A549 (cell line): Measurements from ENCODE around the gene CC2D2A. TPM values are rescaled to one million over a fixed set of nuclear protein-coding genes. Genes with fewer than 3 reads are reported as not detected.

ENCODE experiments used
- ATAC-seq, 2 experiments: fragments of 200-7000 bp in 1 of 2; fragments of >200 bp in 1 of 2; cut with Nextera tagmentation in 1 of 2; cut with Tn5 transposase in 1 of 2; 3 replicates each; pipeline versions ENCODE4 v1.8.0 to v1.9.1; 2018 to 2020; ENCODE audit warnings: mild to moderate bottlenecking in 1 of 2, moderate library complexity in 1 of 2
- CTCF ChIA-PET: fragments of 300-600 bp; sonication (Branson Sonifier 250); formaldehyde crosslinking; extraction: SDS; loops from one replicate; lab custom pipeline; 2021; ENCODE audit warnings: antibody characterized with exemption, inconsistent platforms; lab: Yijun Ruan, JAX
- POLR2A ChIA-PET: fragments of 350-600 bp; formaldehyde crosslinking; extraction: SDS; loops from one replicate; lab custom pipeline; 2021; ENCODE audit warnings: antibody characterized with exemption, inconsistent platforms; lab: Yijun Ruan, JAX
- DNase-seq, 2 experiments: peaks; one replicate each; pipeline versions ENCODE4 v3.0.0 to v3.0.0-alpha.2; 2011 to 2016; ENCODE audit warnings: low read depth in 1 of 2, low spot score in 1 of 2
- FAIRE-seq: peaks from 2 replicates; lab custom pipeline; 2011; peaks lifted over from hg19 to GRCh38; lab: Jason Lieb, UNC
- H3K27ac ChIP-seq, 2 experiments: fragments of >200 bp; sonication (Bioruptor Twin); formaldehyde crosslinking; 3 replicates each; pipeline ENCODE4 v1.5.1; 2016 to 2017
- H3K4me1 ChIP-seq: fragments of >200 bp; sonication (Bioruptor Twin); formaldehyde crosslinking; 3 replicates; pipeline ENCODE4 v1.6.1; 2016
- H3K4me2 ChIP-seq: fragments of >200 bp; sonication (Bioruptor Twin); formaldehyde crosslinking; 3 replicates; pipeline ENCODE4 v1.6.1; 2016
- H3K4me3 ChIP-seq: fragments of >200 bp; sonication (Bioruptor Twin); formaldehyde crosslinking; 3 replicates; pipeline ENCODE4 v1.5.1; 2016
- H3K9me3 ChIP-seq: fragments of >200 bp; sonication (Bioruptor Twin); formaldehyde crosslinking; 3 replicates; pipeline ENCODE4 v1.6.1; 2016
- BHLHE40 ChIP-seq: IDR thresholded peaks from 2 replicates; pipeline ENCODE4 v1.6.1; 2012; ENCODE audit warnings: low read depth, low read length, inconsistent platforms
- CBX2 ChIP-seq: fragments of 200-600 bp; sonication (generic); IDR thresholded peaks from 2 replicates; pipeline ENCODE4 v1.6.1; 2016; ENCODE audit warnings: low read depth, mild to moderate bottlenecking, borderline replicate concordance
- CEBPB ChIP-seq, 2 experiments: fragments of >200 bp in 1 of 2; sonication (Bioruptor Twin) in 1 of 2; formaldehyde crosslinking in 1 of 2; IDR thresholded peaks; 2 replicates each; pipeline ENCODE4 v1.6.1; 2012 to 2016
- CHD2 ChIP-seq: fragments of 150-350 bp; IDR thresholded peaks from 2 replicates; pipeline ENCODE4 v1.6.1; 2014; ENCODE audit warnings: low read length; ENCODE audit not compliant: partially characterized antibody
- EHMT2 ChIP-seq: fragments of 200-600 bp; sonication (generic); IDR thresholded peaks from 2 replicates; pipeline ENCODE4 v1.6.1; 2016; ENCODE audit warnings: antibody characterized with exemption, low read depth, mild to moderate bottlenecking, moderate library complexity
- FOSB ChIP-seq: fragments of 250-450 bp; sonication (Bioruptor Pico); IDR thresholded peaks from 2 replicates; pipeline ENCODE4 v1.5.0; 2020; ENCODE audit warnings: mild to moderate bottlenecking, moderate library complexity
- GATA3 ChIP-seq: IDR thresholded peaks from 2 replicates; pipeline ENCODE4 v1.6.1; 2012; ENCODE audit warnings: borderline replicate concordance
- HDAC2 ChIP-seq: fragments of 200-600 bp; sonication (generic); IDR thresholded peaks from 2 replicates; pipeline ENCODE4 v1.6.1; 2016
- HEYL ChIP-seq: fragments of 250-450 bp; sonication (Bioruptor Pico); IDR thresholded peaks from 2 replicates; pipeline ENCODE4 v1.8.0; 2021; ENCODE audit warnings: mild to moderate bottlenecking, moderate library complexity
- HMGXB4 ChIP-seq: fragments of 250-450 bp; sonication (Bioruptor Pico); IDR thresholded peaks from 2 replicates; pipeline ENCODE4 v1.5.0; 2021; ENCODE audit warnings: mild to moderate bottlenecking, moderate library complexity, borderline replicate concordance
- MAFK ChIP-seq: fragments of 450-650 bp; IDR thresholded peaks from 2 replicates; pipeline ENCODE4 v1.6.1; 2014; ENCODE audit not compliant: partially characterized antibody
- MYC ChIP-seq: IDR thresholded peaks from 2 replicates; pipeline ENCODE4 v1.6.1; 2012; ENCODE audit warnings: mild to moderate bottlenecking, inconsistent platforms, low read length, improper control_type of control experiment, borderline replicate concordance
- NPAS2 ChIP-seq: fragments of 250-450 bp; sonication (Bioruptor Pico); IDR thresholded peaks from 2 replicates; pipeline ENCODE4 v1.8.0; 2022; ENCODE audit warnings: mild to moderate bottlenecking, moderate library complexity, borderline replicate concordance
- NR3C1 ChIP-seq: fragments of >200 bp; sonication (Bioruptor Twin); formaldehyde crosslinking; IDR thresholded peaks from 3 replicates; pipeline ENCODE4 v1.6.1; 2017
- POLR2AphosphoS2 ChIP-seq: conservative IDR thresholded peaks from 2 replicates; pipeline ENCODE4 v1.6.1; 2012; ENCODE audit warnings: low read length, improper control_type of control experiment, inconsistent platforms
- RFX5 ChIP-seq: fragments of 450-650 bp; IDR thresholded peaks from 2 replicates; pipeline ENCODE4 v1.7.1; 2014; ENCODE audit warnings: antibody characterized with exemption, mild to moderate bottlenecking, moderate library complexity
- SMC3 ChIP-seq: fragments of >200 bp; sonication (Bioruptor Twin); formaldehyde crosslinking; IDR thresholded peaks from 3 replicates; pipeline ENCODE4 v1.6.1; 2018; ENCODE audit warnings: inconsistent platforms
- SREBF2 ChIP-seq: fragments of 450-650 bp; IDR thresholded peaks from 2 replicates; pipeline ENCODE4 v1.6.1; 2014; ENCODE audit warnings: mild to moderate bottlenecking, moderate library complexity
- TP53 ChIP-seq: fragments of 250-450 bp; sonication (Bioruptor Pico); IDR thresholded peaks from 2 replicates; pipeline ENCODE4 v1.5.0; 2021; ENCODE audit warnings: mild to moderate bottlenecking, moderate library complexity
- ZFP36 ChIP-seq: fragments of 450-650 bp; IDR thresholded peaks from 2 replicates; pipeline ENCODE4 v1.6.1; 2014; ENCODE audit warnings: borderline replicate concordance; ENCODE audit not compliant: partially characterized antibody
- WGBS: methylation state at CpG from one replicate; pipeline ENCODE4 v1.1.6; 2017; ENCODE audit errors: missing lambda C conversion rate; 5-methylcytosine and 5-hydroxymethylcytosine counted together
- polyA plus RNA-seq, 4 experiments: library from polyadenylated mRNA; depleted of rRNA in 3 of 4; stranded (reverse); fragments of >200 nt; fragmentation: RNase III in 1 of 4; extraction: RNeasy Plus Mini Kit Qiagen cat#74134 plus additional on column Dnase treatment in 1 of 4; gene quantifications; 2 replicates in 3 of 4; 3 replicates in 1 of 4; pipeline ENCODE4 v1.2.3, GENCODE V29; 2011 to 2017
- TF ChIP-seq, protein P1 (sequence below): fragments of 450-650 bp; IDR thresholded peaks from 2 replicates; pipeline ENCODE4 v1.6.1; 2014; ENCODE audit warnings: antibody characterized with exemption
- TF ChIP-seq, protein P2 (sequence below): IDR thresholded peaks from 2 replicates; pipeline ENCODE4 v1.6.1; 2012; ENCODE audit warnings: low read depth, borderline replicate concordance

The CC2D2A gene
- polyA plus RNA-seq, 2 of the 4 experiments (the other 2 are of a cell fraction) = 10.7 to 18.8 TPM

- 82% methylated on average over 7 of the region's 7 CpGs for WGBS
- ChIA-PET CTCF (no interaction called here), POLR2A (no interaction called here)
- DNase-seq (no peak), ATAC-seq (no peak), FAIRE-seq (no peak)
- Histone ChIP-seq H3K4me2 (no peak overlapping the region), H3K4me1 (no peaks in the 10 kb centered on the region), H3K4me3 (no peak overlapping the region), H3K27ac (no peak overlapping the region), H3K9me3 (no peaks in the 10 kb centered on the region)
- TF ChIP-seq EHMT2 = no peak
- TF ChIP-seq RFX5 = no peak
- TF ChIP-seq, all 56 proteins: peak for 0
These were observed 73.1 kb downstream of the CC2D2A start for GRCh38 chr4:15542760-15543159.

DNA sequence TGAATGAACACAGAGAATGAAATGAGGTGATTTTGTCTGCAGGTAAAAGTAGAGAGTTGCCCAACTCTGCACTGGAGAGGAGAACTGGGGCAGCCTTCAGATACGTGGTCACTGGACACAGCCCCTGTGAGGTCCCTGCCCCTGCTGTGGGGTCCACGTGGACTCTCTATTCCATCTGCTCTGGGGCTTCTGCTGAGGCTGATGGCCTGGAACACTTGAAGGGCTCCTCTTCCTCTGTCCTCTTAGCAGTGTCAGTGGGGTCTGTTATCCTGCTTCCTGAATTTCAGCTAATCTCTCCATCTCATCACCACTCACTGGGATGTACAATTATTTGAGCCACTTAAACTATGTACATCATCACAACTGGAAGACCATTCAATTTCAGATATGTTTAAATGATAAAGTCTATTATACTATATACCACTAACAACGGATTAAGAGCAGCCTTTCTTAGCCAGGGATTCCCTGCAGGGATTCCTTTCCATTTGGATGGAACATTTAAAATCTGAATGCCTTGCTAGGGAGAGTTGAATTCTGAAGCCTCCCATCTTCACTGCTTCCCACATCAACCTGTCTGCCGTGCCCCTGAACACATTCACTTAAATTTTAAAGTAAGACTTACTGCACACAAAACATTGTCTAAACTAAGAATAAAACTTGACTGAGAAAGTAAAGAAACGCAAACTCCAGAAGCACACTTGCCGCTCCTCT lies 74.0 kb downstream of the CC2D2A start:
- ChIA-PET CTCF (interaction anchor here (0.5 kb wide), 1 partner anchor 107 kb away, joined by 3 read pairs; no protein-coding TSS in a partner anchor), POLR2A (no interaction called here)
- FAIRE-seq (no peak), DNase-seq (no peak), ATAC-seq (no peak)
- no peaks in the 10 kb centered on the region for H3K9me3 ChIP-seq
- H3K27ac ChIP-seq = no peak overlapping the region
- TF ChIP-seq HMGXB4 (no peak), GATA3 (no peak), FOSB (CRISPR knock-in tag) (no peak)
- H3K4me1 ChIP-seq = no peaks in the 10 kb centered on the region
- no peak overlapping the region for H3K4me2 ChIP-seq
- H3K4me3 ChIP-seq = no peak overlapping the region
- WGBS = 81% methylated on average over 6 of the region's 6 CpGs

DNA sequence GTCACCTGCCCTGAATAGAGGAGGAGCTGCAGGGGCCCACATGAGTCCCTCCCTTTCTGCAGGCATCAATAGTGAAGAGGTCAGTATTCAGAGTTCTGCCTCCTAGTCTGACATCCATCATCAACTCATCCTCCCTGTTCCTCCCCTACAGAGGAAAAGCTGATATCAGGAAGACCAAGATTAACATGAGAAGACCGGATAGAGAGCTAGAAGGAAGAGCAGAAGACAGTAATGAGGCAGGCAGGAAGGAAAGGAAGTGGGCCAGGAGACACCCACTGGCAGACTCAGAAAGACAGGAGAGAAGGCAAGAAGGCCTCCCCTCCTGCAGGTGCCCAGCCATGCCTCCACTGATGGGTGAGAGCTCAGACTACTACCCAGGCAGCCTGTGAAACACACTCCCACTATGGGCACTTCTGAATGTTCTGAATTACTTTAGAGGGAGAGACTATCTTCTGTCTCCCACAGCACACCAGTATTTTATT lies 74.6 kb downstream of the CC2D2A start:
- DNase-seq (no peak), ATAC-seq (no peak), FAIRE-seq (no peak)
- POLR2A ChIA-PET = no interaction called here
- no peaks in the 10 kb centered on the region for H3K4me1 ChIP-seq
- H3K4me3 ChIP-seq = no peak overlapping the region
- no peak for TF ChIP-seq POLR2AphosphoS2
- TF ChIP-seq, protein P1, sequence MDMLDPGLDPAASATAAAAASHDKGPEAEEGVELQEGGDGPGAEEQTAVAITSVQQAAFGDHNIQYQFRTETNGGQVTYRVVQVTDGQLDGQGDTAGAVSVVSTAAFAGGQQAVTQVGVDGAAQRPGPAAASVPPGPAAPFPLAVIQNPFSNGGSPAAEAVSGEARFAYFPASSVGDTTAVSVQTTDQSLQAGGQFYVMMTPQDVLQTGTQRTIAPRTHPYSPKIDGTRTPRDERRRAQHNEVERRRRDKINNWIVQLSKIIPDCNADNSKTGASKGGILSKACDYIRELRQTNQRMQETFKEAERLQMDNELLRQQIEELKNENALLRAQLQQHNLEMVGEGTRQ = no peak
- TF ChIP-seq BHLHE40 = no peak
- no peak for TF ChIP-seq SREBF2
- no peak for TF ChIP-seq HMGXB4
- no peak for TF ChIP-seq CHD2
- TF ChIP-seq NPAS2 = no peak
- no peak for TF ChIP-seq ZFP36
- TF ChIP-seq HDAC2 = no peak
- no peak for TF ChIP-seq TP53
- no peak for TF ChIP-seq SMC3
- TF ChIP-seq CEBPB (IDR thresholded peaks at IDR 0.05) = no peak
- TF ChIP-seq NR3C1 = no peak
- TF ChIP-seq MAFK = no peak
- TF ChIP-seq, protein P2, sequence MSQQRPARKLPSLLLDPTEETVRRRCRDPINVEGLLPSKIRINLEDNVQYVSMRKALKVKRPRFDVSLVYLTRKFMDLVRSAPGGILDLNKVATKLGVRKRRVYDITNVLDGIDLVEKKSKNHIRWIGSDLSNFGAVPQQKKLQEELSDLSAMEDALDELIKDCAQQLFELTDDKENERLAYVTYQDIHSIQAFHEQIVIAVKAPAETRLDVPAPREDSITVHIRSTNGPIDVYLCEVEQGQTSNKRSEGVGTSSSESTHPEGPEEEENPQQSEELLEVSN = no peak
- TF ChIP-seq CBX2 = no peak
- no peak for TF ChIP-seq MYC
- TF ChIP-seq FOSB (CRISPR knock-in tag) = no peak
- TF ChIP-seq HEYL = no peak
- no peak overlapping the region for H3K27ac ChIP-seq
- no peaks in the 10 kb centered on the region for H3K9me3 ChIP-seq
- no peak overlapping the region for H3K4me2 ChIP-seq
- CTCF ChIA-PET = interaction anchor here (0.5 kb wide), 1 partner anchor 106 kb away, joined by 3 read pairs; no protein-coding TSS in a partner anchor
- 89% methylated on average over 1 of the region's 1 CpG for WGBS
